Left ventricle myocardium inferior (tissue), 1 donor: ENCODE data around the gene ICAM1. TPM values are rescaled to one million over a fixed set of nuclear protein-coding genes. Genes with fewer than 3 reads are reported as not detected.
A peak's percentile ranks its signal among the peaks of the same experiment; 100 is the strongest.

Experiments
- DNase-seq: peaks from one replicate; pipeline ENCODE4 v3.0.0-alpha.2; 2020
- H3K27ac ChIP-seq: fragments of 200-600 bp; replicated peaks from 2 replicates; pipeline ENCODE4 v1.8.0; 2021
- H3K27me3 ChIP-seq: fragments of 200-600 bp; 2 replicates; pipeline ENCODE4 v1.8.0; 2021; ENCODE audit warnings: low read depth
- H3K36me3 ChIP-seq: fragments of 200-600 bp; 2 replicates; pipeline ENCODE4 v1.8.0; 2021
- H3K4me1 ChIP-seq: fragments of 200-600 bp; 2 replicates; pipeline ENCODE4 v1.8.0; 2021
- H3K4me3 ChIP-seq: fragments of 200-600 bp; 2 replicates; pipeline ENCODE4 v1.8.0; 2021; ENCODE audit warnings: mild to moderate bottlenecking, moderate library complexity
- H3K9me3 ChIP-seq: fragments of 200-600 bp; replicated peaks from 2 replicates; pipeline ENCODE4 v1.8.0; 2021
- CTCF ChIP-seq: fragments of 200-600 bp; IDR thresholded peaks from 2 replicates; pipeline ENCODE4 v1.8.0; 2021; ENCODE audit warnings: antibody characterized with exemption, mild to moderate bottlenecking, borderline replicate concordance
- intact Hi-C: fragments of 100-400 bp; cut with micrococcal nuclease; formaldehyde crosslinking; loops from one replicate; pipeline ENCODE4 v1.11.0; 2022
- long read RNA-seq: library from polyadenylated mRNA; unstranded; transcript quantifications from one replicate; pipeline ENCODE4 v2.0.0, GENCODE V29; 2021
- total RNA-seq: library from RNA; stranded (reverse); fragmentation: NEBNext Ultra II Directional; extraction: Animal tissue kit (Norgen Biotek cat#: 25700); gene quantifications from one replicate; pipeline ENCODE4 v1.2.1, GENCODE V29; 2021
- donor health status: DM: no; HTN: yes; CAD: no; lungs with severe emphysema.

The ICAM1 gene
- total RNA-seq: 7.1 TPM
- long read RNA-seq, transcript ICAM1-201 (7 exons, 3,252 nt): major isoform, 10 of 17 reads
- long read RNA-seq, partial matches to known transcripts: 6 of 17 reads
- long read RNA-seq, other reads (novel, unspliced or antisense): 1 of 17 reads

- TF ChIP-seq CTCF: peak; percentile 24
- Histone ChIP-seq H3K4me3 (peak within 1 kb of the TSS; percentile 71), H3K36me3 (peaks cover 1% of the 10 kb centered on the region), H3K27me3 (peaks cover 21% of the 10 kb centered on the region), H3K27ac (peak within 1 kb of the TSS; percentile 93), H3K9me3 (no peaks in the 10 kb centered on the region), H3K4me1 (peaks cover 50% of the 10 kb centered on the region)
- DNase-seq: peak; percentile 84
- intact Hi-C loops: loop anchor here (10.0 kb wide), 1 partner anchor 64 kb away; the partner anchor contains the start of genes ICAM3 and RAVER1
Measured at GRCh38 chr19:10270616-10271394, at the start of gene ICAM1. TSS of gene ICAM1 (plus strand) at chr19:10271120. CDS start at chr19:10271160, 40 bp downstream.

GRCh38 chr19:10222201-10222890 lies 48.6 kb upstream of the ICAM1 start:
- intact Hi-C loops: no loop called here
- Histone ChIP-seq H3K4me1 (peaks cover 30% of the 10 kb centered on the region), H3K27ac (no peak overlapping the region), H3K27me3 (no peaks in the 10 kb centered on the region), H3K36me3 (peaks cover 11% of the 10 kb centered on the region), H3K4me3 (no peak overlapping the region), H3K9me3 (no peaks in the 10 kb centered on the region)
- no peak for TF ChIP-seq CTCF
- DNase-seq: no peak

- intact Hi-C loops: no loop called here
Measured at GRCh38 chr19:10223488-10224213, 47.3 kb upstream of the ICAM1 start.

GRCh38 chr19:10224337-10224736 lies 46.6 kb upstream of the ICAM1 start:
- intact Hi-C loops: no loop called here
- no peak for DNase-seq

More at GRCh38 chr19:10223488-10224213, 47.3 kb upstream of the ICAM1 start:
- Histone ChIP-seq H3K4me3 (no peak overlapping the region), H3K4me1 (peaks cover 41% of the 10 kb centered on the region), H3K27me3 (no peaks in the 10 kb centered on the region), H3K36me3 (peaks cover 11% of the 10 kb centered on the region), H3K27ac (no peak overlapping the region), H3K9me3 (no peaks in the 10 kb centered on the region)
- TF ChIP-seq CTCF: no peak
- DNase-seq: no peak

More at GRCh38 chr19:10224337-10224736, 46.6 kb upstream of the ICAM1 start:
- no peak overlapping the region for H3K27ac ChIP-seq
- no peak overlapping the region for H3K4me3 ChIP-seq
- H3K36me3 ChIP-seq: peaks cover 11% of the 10 kb centered on the region
- TF ChIP-seq CTCF: no peak
- H3K27me3 ChIP-seq: no peaks in the 10 kb centered on the region
- peaks cover 48% of the 10 kb centered on the region for H3K4me1 ChIP-seq
- no peaks in the 10 kb centered on the region for H3K9me3 ChIP-seq
